Central memory CD8-positive, alpha-beta T cell (primary cell): Measurements from ENCODE around the gene EVL.

Source experiments
- ATAC-seq: fragments of 150-1000 bp; cut with Tn5 transposase; replicated peaks from 2 replicates; pipeline ENCODE4 v1.10.0; 2022; ENCODE audit warnings: mild to moderate bottlenecking, moderate FRiP score, moderate number of reproducible peaks; ENCODE audit not compliant: poor library complexity, severe bottlenecking; ENCODE audit errors: extremely low read depth
- DNase-seq, 2 donors: peaks; one replicate each; pipeline ENCODE4 v3.0.0; 2021; ENCODE audit warnings: low spot score in 2 of 2
- H3K27ac Mint-ChIP-seq: one replicate; pipeline ENCODE4 v1.8.0; 2022; ENCODE audit warnings: low read depth, mild to moderate bottlenecking, moderate library complexity, mixed read lengths
- H3K27me3 Mint-ChIP-seq: one replicate; pipeline ENCODE4 v1.8.0; 2022; ENCODE audit warnings: mixed read lengths
- H3K36me3 Mint-ChIP-seq: one replicate; pipeline ENCODE4 v1.8.0; 2022; ENCODE audit warnings: mild to moderate bottlenecking, moderate library complexity, mixed read lengths; ENCODE audit not compliant: insufficient read depth
- H3K4me1 Mint-ChIP-seq: one replicate; pipeline ENCODE4 v1.8.0; 2022; ENCODE audit warnings: mixed read lengths
- H3K4me3 Mint-ChIP-seq: one replicate; pipeline ENCODE4 v1.8.0; 2022; ENCODE audit warnings: mild to moderate bottlenecking, moderate library complexity, mixed read lengths
- H3K9me3 Mint-ChIP-seq: one replicate; pipeline ENCODE4 v1.8.0; 2022; ENCODE audit warnings: mixed read lengths

The EVL gene

DNA sequence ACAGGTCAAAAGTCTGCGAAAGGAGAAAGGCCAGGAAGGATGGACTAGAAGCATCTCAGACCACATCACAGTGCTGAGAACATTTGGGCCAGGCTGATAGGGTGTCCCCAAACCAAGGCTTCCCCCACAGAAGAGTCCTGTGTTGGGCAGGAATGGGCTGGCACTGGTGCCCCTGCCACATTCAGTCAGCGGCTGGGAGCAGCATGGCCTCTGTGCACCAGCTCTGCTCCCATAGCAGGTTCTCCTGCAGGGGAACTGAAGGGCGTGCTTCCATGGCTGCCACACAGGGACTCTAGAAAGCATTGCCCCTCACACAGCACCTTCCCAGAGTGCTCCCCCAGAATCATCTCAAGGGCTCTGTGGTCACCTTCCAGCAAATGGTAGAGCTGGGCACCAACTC, 17.5 kb downstream of the EVL start:
- Mint-ChIP-seq H3K27ac (peak overlapping the region; percentile 71), H3K9me3 (no peaks in the 10 kb centered on the region), H3K27me3 (no peaks in the 10 kb centered on the region), H3K4me1 (peaks cover 86% of the 10 kb centered on the region), H3K36me3 (peaks cover 65% of the 10 kb centered on the region), H3K4me3 (peak overlapping the region; percentile 75)
- no peak for DNase-seq
- ATAC-seq, result no peak

DNA sequence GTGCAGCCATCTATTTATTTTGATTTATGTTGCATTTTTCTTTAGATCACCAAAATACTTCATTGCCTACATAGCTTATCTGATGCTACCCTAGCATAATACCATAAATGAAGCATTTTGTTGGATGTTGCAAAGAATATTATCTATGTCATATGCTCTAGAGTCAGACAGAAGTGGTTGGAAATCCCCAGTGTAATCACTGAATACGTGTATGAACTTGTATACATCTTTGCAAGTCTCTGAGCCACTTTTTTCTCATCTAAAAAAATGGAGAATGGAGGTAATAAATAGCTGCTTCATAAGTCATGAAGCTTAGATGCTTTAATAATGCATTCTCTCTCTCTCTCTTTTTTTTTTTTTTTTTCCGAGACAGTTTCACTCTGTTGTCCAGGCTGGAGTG, 18.5 kb downstream of the EVL start:
- Mint-ChIP-seq H3K4me1 (peaks cover 86% of the 10 kb centered on the region), H3K27me3 (no peaks in the 10 kb centered on the region), H3K36me3 (peaks cover 71% of the 10 kb centered on the region), H3K27ac (peak overlapping the region; percentile 71), H3K4me3 (peak overlapping the region; percentile 75), H3K9me3 (no peaks in the 10 kb centered on the region)
- no peak for DNase-seq
- ATAC-seq, result no peak

DNA sequence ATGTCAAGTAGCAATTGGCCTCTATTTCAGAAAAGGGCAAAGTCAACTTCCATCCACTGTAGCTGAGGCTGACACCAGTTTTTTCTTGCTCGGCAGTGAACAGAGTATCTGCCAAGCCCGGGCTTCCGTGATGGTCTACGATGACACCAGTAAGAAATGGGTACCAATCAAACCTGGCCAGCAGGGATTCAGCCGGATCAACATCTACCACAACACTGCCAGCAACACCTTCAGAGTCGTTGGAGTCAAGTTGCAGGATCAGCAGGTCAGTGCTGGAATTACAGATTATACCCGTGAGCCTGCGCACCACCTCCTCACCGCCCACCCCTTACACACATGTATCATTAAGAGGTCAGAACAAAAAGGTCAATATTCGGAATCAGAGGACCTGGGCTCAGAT, 19.4 kb downstream of the EVL start:
- H3K27ac Mint-ChIP-seq, result peak overlapping the region; percentile 71
- no peaks in the 10 kb centered on the region for H3K9me3 Mint-ChIP-seq
- DNase-seq (no peak), ATAC-seq (no peak)
- H3K4me3 Mint-ChIP-seq, result no peak overlapping the region
- H3K27me3 Mint-ChIP-seq, result no peaks in the 10 kb centered on the region
- peaks cover 86% of the 10 kb centered on the region for H3K4me1 Mint-ChIP-seq
- H3K36me3 Mint-ChIP-seq, result peaks cover 74% of the 10 kb centered on the region

GRCh38 chr14:100085462-100085861, 20.2 kb downstream of the EVL start:
- Mint-ChIP-seq H3K27me3 (no peaks in the 10 kb centered on the region), H3K27ac (peak overlapping the region; percentile 71), H3K4me3 (no peak overlapping the region), H3K36me3 (peaks cover 80% of the 10 kb centered on the region), H3K4me1 (peaks cover 85% of the 10 kb centered on the region), H3K9me3 (no peaks in the 10 kb centered on the region)
- no peak for ATAC-seq
- DNase-seq, result no peak

DNA sequence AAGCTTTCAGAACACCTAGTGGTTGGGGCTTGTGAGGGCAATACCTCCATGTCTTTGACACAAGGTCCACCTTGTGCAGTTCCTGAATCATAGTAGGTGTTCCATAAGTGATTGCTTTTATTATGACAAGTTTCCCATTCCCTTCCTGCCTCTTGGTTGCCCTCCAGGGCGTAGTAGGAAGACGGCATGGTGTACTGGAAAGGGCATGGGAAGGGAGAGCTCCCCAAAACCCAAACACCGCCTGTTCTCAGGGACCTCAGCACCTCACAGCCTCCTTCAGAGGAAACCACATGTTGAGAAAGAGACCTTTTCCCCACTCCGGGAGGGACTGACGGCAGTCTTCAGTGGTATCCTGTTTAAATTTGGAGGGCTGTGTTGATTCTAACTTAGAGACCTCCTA, 21.1 kb downstream of the EVL start:
- DNase-seq, result no peak
- Mint-ChIP-seq H3K27me3 (no peaks in the 10 kb centered on the region), H3K4me1 (peaks cover 82% of the 10 kb centered on the region), H3K36me3 (peaks cover 85% of the 10 kb centered on the region), H3K4me3 (peak overlapping the region; percentile 56), H3K9me3 (no peaks in the 10 kb centered on the region), H3K27ac (peak overlapping the region; percentile 71)
- ATAC-seq, result no peak

GRCh38 chr14:100088226-100088625, 23.0 kb downstream of the EVL start:
- Mint-ChIP-seq H3K4me3 (no peak overlapping the region), H3K27me3 (no peaks in the 10 kb centered on the region), H3K4me1 (peaks cover 71% of the 10 kb centered on the region), H3K36me3 (peaks cover 93% of the 10 kb centered on the region), H3K9me3 (no peaks in the 10 kb centered on the region), H3K27ac (peak overlapping the region; percentile 71)
- DNase-seq (no peak), ATAC-seq (no peak)

- Mint-ChIP-seq H3K36me3 (peaks cover 95% of the 10 kb centered on the region), H3K9me3 (no peaks in the 10 kb centered on the region), H3K27ac (peak overlapping the region; percentile 84), H3K27me3 (no peaks in the 10 kb centered on the region), H3K4me1 (peaks cover 73% of the 10 kb centered on the region), H3K4me3 (peak overlapping the region; percentile 13)
- DNase-seq (no peak), ATAC-seq (no peak)
Measured at GRCh38 chr14:100091386-100091785, 26.2 kb downstream of the EVL start.

DNA sequence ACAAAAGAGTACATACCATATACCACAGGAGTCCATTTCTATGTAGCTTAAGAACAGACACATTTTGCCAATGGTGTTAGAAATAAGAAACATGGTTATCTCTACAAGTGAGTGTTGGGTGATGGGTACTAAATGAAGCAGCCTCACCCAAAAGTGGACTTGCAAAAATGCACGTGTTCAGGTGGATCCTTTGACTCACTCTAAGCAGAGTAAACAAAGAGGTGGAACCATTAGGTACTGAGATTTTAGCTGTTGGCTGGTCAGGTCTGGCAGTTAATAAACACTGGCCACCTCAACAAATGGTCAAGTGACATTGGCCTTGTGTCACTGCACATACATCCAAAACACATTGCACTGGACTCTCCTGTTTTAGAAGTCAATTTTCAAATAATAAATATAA, 27.6 kb downstream of the EVL start:
- peak overlapping the region; percentile 84 for H3K27ac Mint-ChIP-seq
- H3K9me3 Mint-ChIP-seq, result no peaks in the 10 kb centered on the region
- H3K4me1 Mint-ChIP-seq, result peaks cover 79% of the 10 kb centered on the region
- DNase-seq (no peak), ATAC-seq (no peak)
- peaks cover 91% of the 10 kb centered on the region for H3K36me3 Mint-ChIP-seq
- H3K27me3 Mint-ChIP-seq, result no peaks in the 10 kb centered on the region
- H3K4me3 Mint-ChIP-seq, result no peak overlapping the region

DNA sequence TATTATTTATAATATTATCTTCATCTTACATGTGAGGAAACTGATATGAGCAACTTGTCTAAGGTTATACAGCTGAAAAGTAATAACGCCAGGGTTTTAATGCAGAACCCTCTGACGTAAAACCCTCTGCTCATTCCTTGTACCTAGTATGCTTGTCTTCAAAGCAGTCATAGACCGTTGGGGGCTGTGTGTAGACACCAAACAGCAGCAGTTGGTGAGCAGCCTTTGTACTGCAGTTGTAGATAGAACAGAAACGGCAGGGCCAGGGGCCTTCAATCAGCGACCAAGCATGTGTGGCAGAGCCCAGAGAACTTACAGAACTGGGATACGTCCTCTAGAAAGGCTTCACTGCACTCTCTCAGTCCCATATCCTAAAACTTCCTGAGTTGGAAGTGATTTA, 28.1 kb downstream of the EVL start:
- Mint-ChIP-seq H3K4me1 (peaks cover 79% of the 10 kb centered on the region), H3K27ac (peak overlapping the region; percentile 71), H3K9me3 (no peaks in the 10 kb centered on the region), H3K27me3 (no peaks in the 10 kb centered on the region), H3K36me3 (peaks cover 91% of the 10 kb centered on the region), H3K4me3 (no peak overlapping the region)
- ATAC-seq (no peak), DNase-seq (no peak)

- no peak for DNase-seq
- Mint-ChIP-seq H3K27ac (peak overlapping the region; percentile 41), H3K27me3 (no peaks in the 10 kb centered on the region), H3K9me3 (no peaks in the 10 kb centered on the region), H3K4me1 (peaks cover 73% of the 10 kb centered on the region), H3K4me3 (peak overlapping the region; percentile 6), H3K36me3 (peaks cover 92% of the 10 kb centered on the region)
- ATAC-seq, result no peak
Measured at GRCh38 chr14:100096656-100097055, 31.4 kb downstream of the EVL start.

DNA sequence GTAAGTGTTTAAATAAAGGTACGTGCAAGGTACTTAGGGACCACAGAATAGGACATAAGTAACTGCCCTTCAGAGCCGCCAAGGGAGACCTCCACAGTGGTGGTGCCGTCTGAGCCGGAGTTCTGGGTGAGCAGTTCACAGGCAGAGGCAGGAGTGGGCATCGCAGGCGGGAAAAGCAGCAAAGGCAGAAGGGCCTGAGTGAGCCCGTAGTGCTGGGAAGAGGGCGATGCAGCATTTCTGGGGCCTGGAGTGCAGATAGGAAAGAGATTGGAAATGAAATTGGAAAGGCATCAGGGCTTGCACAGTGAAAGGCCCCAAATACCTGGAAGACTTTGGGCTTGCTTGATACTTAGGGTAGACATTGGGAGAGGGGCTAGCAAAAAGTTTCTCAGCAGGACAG, 32.9 kb downstream of the EVL start:
- ATAC-seq (no peak), DNase-seq (no peak)
- H3K36me3 Mint-ChIP-seq, result peaks cover 93% of the 10 kb centered on the region
- peak overlapping the region; percentile 79 for H3K27ac Mint-ChIP-seq
- H3K4me3 Mint-ChIP-seq, result peak overlapping the region; percentile 6
- no peaks in the 10 kb centered on the region for H3K27me3 Mint-ChIP-seq
- no peaks in the 10 kb centered on the region for H3K9me3 Mint-ChIP-seq
- H3K4me1 Mint-ChIP-seq, result peaks cover 82% of the 10 kb centered on the region

- Mint-ChIP-seq H3K9me3 (no peaks in the 10 kb centered on the region), H3K27ac (peak overlapping the region; percentile 51), H3K4me1 (peaks cover 82% of the 10 kb centered on the region), H3K4me3 (peak overlapping the region; percentile 55), H3K36me3 (peaks cover 90% of the 10 kb centered on the region), H3K27me3 (no peaks in the 10 kb centered on the region)
- DNase-seq (no peak), ATAC-seq (no peak)
Measured at GRCh38 chr14:100100032-100100703, 34.9 kb downstream of the EVL start.

DNA sequence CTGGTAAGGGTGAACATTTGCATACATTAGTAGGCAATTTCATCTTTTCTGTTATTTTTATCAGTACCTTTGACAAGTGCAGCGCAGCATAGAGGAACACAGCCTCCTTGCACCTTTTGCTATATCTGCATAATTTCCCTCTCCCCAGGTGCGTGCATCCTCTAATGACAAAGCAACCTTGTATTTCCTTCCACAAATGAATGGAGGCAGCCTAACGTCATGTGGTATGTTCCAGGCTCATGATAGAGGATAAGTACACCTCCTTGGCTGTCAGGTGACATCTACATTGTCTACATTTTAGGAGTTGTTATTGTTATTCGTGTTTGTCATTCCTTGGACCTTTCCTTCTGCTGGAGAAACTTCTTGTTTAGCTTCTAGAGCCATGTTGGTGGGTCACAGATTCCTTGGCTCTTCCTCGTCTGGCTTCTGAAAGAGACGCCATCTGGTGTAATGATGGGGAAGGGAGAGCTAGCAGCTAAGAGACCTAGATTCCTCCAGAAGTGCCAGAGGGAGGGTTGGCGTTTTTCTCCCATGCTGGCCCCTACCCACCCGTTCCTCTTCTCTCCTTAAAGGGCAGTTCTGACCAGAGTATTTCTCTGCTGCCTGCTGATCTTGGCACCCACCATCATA, 37.0 kb downstream of the EVL start:
- Mint-ChIP-seq H3K9me3 (no peaks in the 10 kb centered on the region), H3K4me1 (peaks cover 85% of the 10 kb centered on the region), H3K27ac (peak overlapping the region; percentile 46), H3K27me3 (no peaks in the 10 kb centered on the region), H3K4me3 (peak overlapping the region; percentile 53), H3K36me3 (peaks cover 94% of the 10 kb centered on the region)
- ATAC-seq, result no peak
- DNase-seq, result no peak
